Measurements from ENCODE around the gene NEMF. TPM values are rescaled to one million over a fixed set of nuclear protein-coding genes. Genes with fewer than 3 reads are reported as not detected.
A peak's percentile ranks its signal among the peaks of the same experiment; 100 is the strongest.

Gene NEMF
- total RNA-seq, 1 experiment from 2014 or later: 57.7 TPM

DNA sequence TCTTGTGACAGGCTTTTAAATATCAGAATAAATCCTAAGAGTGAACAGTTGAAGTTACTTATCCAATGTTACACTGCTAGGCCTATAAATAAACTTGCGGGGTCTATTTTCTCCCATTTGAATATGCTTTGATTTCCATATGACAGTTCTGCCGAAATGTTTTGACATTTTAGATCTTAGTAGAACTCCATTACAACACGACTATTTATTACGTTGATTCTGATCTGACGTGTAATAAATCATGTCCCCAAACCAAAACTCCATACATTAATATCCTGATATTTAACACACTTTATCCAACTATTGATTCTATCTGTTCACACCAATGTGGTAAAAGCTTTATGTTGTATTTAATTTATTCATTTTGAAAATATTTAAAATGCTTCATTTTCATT is 16.1 kb upstream of the NEMF start:
- Histone ChIP-seq H3K27ac (ENCODE audit: low read depth, low read length) (peak overlapping the region; percentile 75), H3K4me3 (replicated peaks in 1 of 2; ENCODE audit: low read depth in 1 of 2, low read length in 2 of 2) (peak overlapping the region; percentile 9 to 78), H3K36me3 (ENCODE audit: control insufficient read depth in 1 of 2, insufficient read depth in 2 of 2, low read length in 2 of 2) (no peaks in the 10 kb centered on the region), H3K9me3 (ENCODE audit: control insufficient read depth in 1 of 2, insufficient read depth in 1 of 2, low read depth in 1 of 2, low read length in 2 of 2) (no peaks in the 10 kb centered on the region), H3K27me3 (ENCODE audit: insufficient read depth, low read length) (no peaks in the 10 kb centered on the region), H3K9ac (ENCODE audit: low read length) (peak overlapping the region; percentile 59), H3K9me2 (ENCODE audit: insufficient read depth) (no peaks in the 10 kb centered on the region), H3K79me2 (ENCODE audit: insufficient read depth, low read length) (no peaks in the 10 kb centered on the region), H4K20me1 (ENCODE audit: insufficient read depth) (no peaks in the 10 kb centered on the region), H3K4me2 (ENCODE audit: low read length) (peak overlapping the region; percentile 86), H3K4me1 (ENCODE audit: control insufficient read depth in 1 of 2, insufficient read depth in 2 of 2, low read length in 2 of 2) (peaks cover 19 to 54% of the 10 kb centered on the region in 2 experiments), H2AFZ (ENCODE audit: low read depth, low read length, poor library complexity, severe bottlenecking) (peak overlapping the region; percentile 42)
- DNase-seq (ENCODE audit: low read depth, low spot score) (no peak), ATAC-seq (no peak)
- CTCF ChIA-PET: interaction anchor here (1.0 to 2.7 kb wide), 7 partner anchors 11 to 236 kb away, joined by 3 to 14 read pairs (median 5); partner anchors contain the start of gene NEMF
- TF ChIP-seq, protein P1, sequence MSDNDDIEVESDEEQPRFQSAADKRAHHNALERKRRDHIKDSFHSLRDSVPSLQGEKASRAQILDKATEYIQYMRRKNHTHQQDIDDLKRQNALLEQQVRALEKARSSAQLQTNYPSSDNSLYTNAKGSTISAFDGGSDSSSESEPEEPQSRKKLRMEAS (IDR thresholded peaks at IDR 0.05): no peak; the same call in 1 of the 2 replicates
- TF ChIP-seq JUND (IDR thresholded peaks at IDR 0.05) (peak; percentile 2; the same call in 1 of the 2 replicates), TCF7L2 (IDR thresholded peaks at IDR 0.05; ENCODE audit: borderline replicate concordance, extremely low read depth, insufficient read depth, insufficient read length) (no peak), ZFX (IDR thresholded peaks at IDR 0.05) (no peak)
- BruUV-seq (replicated peaks): no TSS peak
- RAD21 ChIA-PET (ENCODE audit: low non-redundant PET in 1 of 2, low total read pairs in 2 of 2, uncharacterized antibody in 2 of 2, unreplicated experiment in 2 of 2): interaction anchor here (0.5 to 1.0 kb wide), 3 partner anchors 11 to 375 kb away, joined by 3 to 5 read pairs (median 4); partner anchors contain the start of gene RPL36AL (in 1 of the 2)
- POLR2A ChIA-PET: interaction anchor here (0.8 to 2.4 kb wide), 12 partner anchors 9 to 235 kb away, joined by 3 to 20 read pairs (median 4); partner anchors contain the start of genes ARF6 and NEMF
- intact Hi-C loops (cut with micrococcal nuclease): loop anchor here (10.0 kb wide), 1 partner anchor 446 kb away; the partner anchor contains the start of genes DMAC2L and L2HGDH

GRCh38 chr14:49867831-49868719 is 15.5 kb upstream of the NEMF start:
- no peaks in the 10 kb centered on the region for H3K27me3 ChIP-seq (ENCODE audit: insufficient read depth, low read length)
- H3K9me2 ChIP-seq (ENCODE audit: insufficient read depth): no peaks in the 10 kb centered on the region
- no peaks in the 10 kb centered on the region for H3K79me2 ChIP-seq (ENCODE audit: insufficient read depth, low read length)
- peak overlapping the region; percentile 97 for H3K4me2 ChIP-seq (ENCODE audit: low read length)
- no peaks in the 10 kb centered on the region for H3K36me3 ChIP-seq (ENCODE audit: control insufficient read depth in 1 of 2, insufficient read depth in 2 of 2, low read length in 2 of 2)
- H3K9me3 ChIP-seq (ENCODE audit: control insufficient read depth in 1 of 2, insufficient read depth in 1 of 2, low read depth in 1 of 2, low read length in 2 of 2): no peaks in the 10 kb centered on the region
- DNase-seq (ENCODE audit: low read depth, low spot score) (peak; percentile 94), ATAC-seq (peak; percentile 91)
- TSS peak; percentile 85 for BruUV-seq (replicated peaks)
- peak overlapping the region; percentile 66 to 78 for H3K4me3 ChIP-seq (replicated peaks in 1 of 2; ENCODE audit: low read depth in 1 of 2, low read length in 2 of 2)
- ChIA-PET RAD21 (ENCODE audit: low non-redundant PET in 1 of 2, low total read pairs in 2 of 2, uncharacterized antibody in 2 of 2, unreplicated experiment in 2 of 2) (interaction anchor here (0.7 to 1.0 kb wide), 2 partner anchors 12 to 135 kb away, joined by 3 to 4 read pairs; no protein-coding TSS in a partner anchor), POLR2A (interaction anchor here (0.6 to 2.4 kb wide), 16 partner anchors 9 to 282 kb away, joined by 3 to 20 read pairs (median 4); partner anchors contain the start of genes ARF6, NEMF and RPS29), CTCF (interaction anchor here (0.9 to 2.7 kb wide), 9 partner anchors 12 to 237 kb away, joined by 3 to 32 read pairs (median 5); partner anchors contain the start of gene NEMF)
- H3K27ac ChIP-seq (ENCODE audit: low read depth, low read length): peak overlapping the region; percentile 75
- no peaks in the 10 kb centered on the region for H4K20me1 ChIP-seq (ENCODE audit: insufficient read depth)
- H3K4me1 ChIP-seq (ENCODE audit: control insufficient read depth in 1 of 2, insufficient read depth in 2 of 2, low read length in 2 of 2): peaks cover 18 to 56% of the 10 kb centered on the region in 2 experiments
- H3K9ac ChIP-seq (ENCODE audit: low read length): peak overlapping the region; percentile 77
- intact Hi-C loops (cut with micrococcal nuclease): loop anchor here (10.0 kb wide), 1 partner anchor 447 kb away; the partner anchor contains the start of genes DMAC2L and L2HGDH
- H2AFZ ChIP-seq (ENCODE audit: low read depth, low read length, poor library complexity, severe bottlenecking): peak overlapping the region; percentile 89
- TF ChIP-seq ZNF274 (IDR thresholded peaks at IDR 0.05; ENCODE audit: low read depth, low read length) (no peak), REST (IDR thresholded peaks at IDR 0.05; ENCODE audit: low read depth) (no peak), TCF7L2 (IDR thresholded peaks at IDR 0.05; ENCODE audit: borderline replicate concordance, extremely low read depth, insufficient read depth, insufficient read length) (no peak), CTCF (IDR thresholded peaks at IDR 0.05 in 2 of 3, conservative IDR thresholded peaks at IDR 0.05 in 1 of 3; ENCODE audit: borderline replicate concordance in 1 of 3, insufficient read depth in 1 of 3, low read depth in 2 of 3, low read length in 2 of 3) (no peak), RAD21 (IDR thresholded peaks at IDR 0.05; ENCODE audit: low read depth) (peak; percentile 31; the same call in 1 of the 2 replicates), EZH2phosphoT487 (IDR thresholded peaks at IDR 0.05; ENCODE audit: borderline replicate concordance) (no peak)
